Measurements from ENCODE around the gene GSE1.

The GSE1 gene

DNA sequence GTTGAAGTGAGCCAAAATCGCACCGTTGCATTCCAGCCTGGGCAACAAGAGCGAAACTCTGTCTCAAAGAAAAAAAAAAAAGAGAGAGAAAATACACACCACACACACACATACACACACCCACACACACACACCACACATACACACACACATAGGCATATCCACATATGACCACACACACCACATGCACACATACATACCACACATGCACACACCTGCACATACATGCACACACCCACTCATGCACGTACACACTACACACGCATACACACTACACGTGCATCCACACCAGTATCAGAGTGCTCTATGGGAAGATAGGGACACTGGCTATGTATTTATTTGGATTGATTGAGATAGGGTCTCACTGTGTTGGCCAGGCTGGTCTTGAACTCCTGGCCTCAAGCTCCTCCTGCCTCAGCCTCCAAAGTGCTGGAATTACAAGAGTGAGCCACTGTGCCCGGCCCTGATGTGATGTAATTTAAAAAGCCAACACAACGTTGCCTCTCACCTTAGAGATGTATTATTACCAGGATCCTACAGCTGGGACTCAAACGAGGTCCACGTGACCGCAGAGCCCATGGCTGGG, 93.4 kb downstream of the GSE1 start:
- DNase-seq (ENCODE audit: low read depth): no peak

DNA sequence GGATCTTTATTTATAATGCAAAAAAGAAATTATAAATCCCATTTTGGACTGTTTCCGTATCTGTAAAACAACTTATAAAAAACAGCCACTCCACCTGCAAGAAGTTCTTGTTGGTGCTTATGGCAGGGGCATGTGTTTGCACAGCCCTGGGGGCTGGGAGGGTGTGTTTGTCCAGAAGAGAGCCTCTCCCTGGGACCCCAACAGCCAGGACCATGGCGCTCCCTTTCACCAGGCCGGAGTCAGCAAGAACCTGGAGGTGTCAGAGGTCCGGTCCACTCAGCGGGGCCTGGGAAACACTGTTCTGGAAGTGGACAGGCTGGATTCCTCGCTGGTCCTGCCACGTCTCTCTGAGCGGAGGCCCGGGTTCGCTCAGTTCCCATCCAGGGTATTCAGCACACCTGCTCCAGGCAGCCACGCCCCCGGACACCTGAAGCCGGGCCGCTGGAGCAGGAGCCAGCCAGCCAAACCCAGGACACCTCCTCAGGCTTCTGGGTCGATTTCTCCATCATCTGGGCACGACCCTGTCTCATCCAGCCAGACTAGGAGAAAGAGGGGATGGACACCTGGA, 94.5 kb downstream of the GSE1 start:
- DNase-seq (ENCODE audit: low read depth): no peak

DNA sequence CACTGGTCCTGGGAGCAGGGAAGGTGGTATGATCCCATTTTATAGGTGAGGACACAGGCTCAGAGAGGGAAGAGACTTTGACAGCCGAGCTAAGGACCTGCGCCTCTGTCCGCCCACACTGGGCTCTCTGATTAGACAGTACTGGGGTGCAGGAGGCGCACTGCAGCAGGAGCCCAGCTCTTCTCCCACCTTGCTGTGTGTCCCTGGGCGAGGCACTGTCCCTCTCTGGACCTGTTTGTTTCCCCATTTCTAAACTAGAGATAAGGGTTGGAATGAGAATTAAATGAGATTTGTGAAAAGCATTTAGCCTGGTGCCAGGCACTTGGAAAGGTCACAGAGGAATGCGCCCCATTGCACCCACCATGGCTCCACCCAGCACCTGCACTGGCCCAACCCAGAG, 95.2 kb downstream of the GSE1 start:
- DNase-seq (ENCODE audit: low read depth): no peak

DNA sequence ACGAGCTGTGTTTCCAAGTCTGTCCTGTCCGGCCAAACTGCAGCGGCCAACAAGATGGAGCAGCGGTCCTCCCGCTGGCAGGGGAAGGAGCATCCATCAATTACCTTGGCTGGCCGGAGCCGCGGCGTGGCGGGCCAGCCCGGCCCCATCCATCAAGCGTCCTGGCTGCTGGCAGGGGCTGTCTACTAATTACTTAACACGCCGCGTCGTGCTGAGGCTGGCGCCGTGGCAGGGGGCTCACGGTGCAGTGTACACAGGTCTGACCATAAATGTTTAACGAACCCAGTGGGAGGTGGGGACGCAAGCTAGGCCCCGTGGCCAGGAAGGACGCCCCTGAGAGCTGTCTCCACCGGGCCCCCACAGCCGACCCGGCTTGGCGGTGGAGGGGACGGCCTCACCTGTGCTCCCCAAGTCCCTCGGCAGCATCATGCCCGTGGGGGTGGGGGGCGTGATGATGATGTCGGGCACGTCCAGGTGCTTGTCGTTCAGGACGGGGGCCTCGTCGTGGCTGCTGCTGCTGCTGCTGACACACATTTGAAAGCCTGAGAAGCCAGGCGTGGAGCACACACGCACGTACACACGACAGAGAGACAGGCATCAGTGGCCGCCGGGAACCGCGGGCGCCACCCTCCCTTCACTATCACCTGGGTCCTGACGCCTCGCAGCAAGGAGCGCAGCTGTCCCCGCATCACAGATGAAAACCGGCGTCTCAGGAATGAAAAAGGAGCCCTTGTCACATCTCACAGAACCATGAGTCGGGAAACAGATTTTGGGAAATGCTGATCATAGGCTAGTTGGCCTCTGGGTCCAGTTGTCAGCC, 96.9 kb downstream of the GSE1 start:
- DNase-seq (ENCODE audit: low read depth): no peak

DNA sequence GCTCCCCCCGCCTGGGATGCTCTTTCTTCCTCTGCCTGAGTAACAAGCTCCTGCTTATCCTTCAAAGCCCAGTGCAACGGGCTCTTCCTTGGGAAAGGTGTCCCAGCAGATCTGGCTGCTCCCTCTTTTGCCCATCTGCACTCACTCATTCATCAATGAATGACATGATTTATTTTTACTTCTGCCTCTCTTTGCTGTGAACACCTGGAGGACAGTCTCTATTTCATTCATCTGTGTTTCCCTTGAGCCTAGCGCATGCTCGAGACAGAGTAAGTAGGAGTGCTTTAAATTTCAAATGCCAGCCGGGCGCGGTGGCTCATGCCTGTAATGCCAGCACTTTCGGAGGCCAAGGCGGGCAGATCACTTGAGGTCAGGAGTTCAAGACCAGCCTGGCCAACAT, 97.6 kb downstream of the GSE1 start:
- DNase-seq (ENCODE audit: low read depth): no peak

DNA sequence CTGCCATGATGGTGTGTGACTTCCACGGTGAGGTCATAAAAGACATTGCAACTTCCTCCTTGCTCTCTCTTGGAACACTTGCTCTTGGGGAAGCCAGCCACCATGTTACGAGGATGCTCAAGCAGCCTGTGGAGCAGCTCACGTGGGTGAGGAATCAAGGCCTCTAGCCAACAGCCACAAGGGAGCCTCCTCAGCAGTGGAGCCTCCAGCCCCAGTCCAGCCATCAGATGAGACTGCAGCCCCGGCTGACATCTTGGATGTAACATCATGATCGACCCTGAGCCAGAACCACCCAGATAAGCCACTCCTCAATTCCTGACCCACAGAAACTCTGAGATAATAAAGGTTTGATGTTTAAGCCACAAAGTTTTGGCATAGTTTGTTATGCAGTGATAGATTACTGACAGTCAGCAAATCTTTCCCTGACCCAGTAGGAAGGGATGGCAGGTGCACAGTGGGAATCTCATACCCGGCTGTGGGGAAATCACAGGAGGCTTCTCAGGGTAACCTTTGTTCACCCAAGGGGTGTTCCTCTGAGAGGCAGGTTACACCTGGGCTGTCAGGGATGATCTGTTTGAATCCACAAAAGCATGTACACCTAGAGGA, 99.0 kb downstream of the GSE1 start:
- no peak for DNase-seq (ENCODE audit: low read depth)

DNA sequence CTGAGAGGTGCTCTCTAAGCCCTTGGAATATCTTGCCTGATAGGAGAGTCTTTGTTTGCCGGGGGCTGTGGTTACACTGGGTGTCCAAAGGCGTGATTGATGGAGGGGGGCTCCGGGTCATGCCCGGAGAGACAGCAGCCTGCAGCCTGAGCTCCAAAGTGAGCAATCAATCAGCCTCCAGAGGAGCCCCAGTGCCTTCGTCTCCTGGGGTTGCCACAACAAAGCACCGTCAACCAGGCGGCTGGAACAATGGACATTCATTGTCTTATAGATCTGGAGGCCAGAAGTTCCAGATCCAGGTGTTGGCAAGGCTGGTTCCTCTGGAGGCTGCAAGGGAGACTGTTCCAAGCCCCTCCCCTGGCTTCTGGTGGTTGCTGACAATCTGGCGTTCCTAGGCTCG, 99.7 kb downstream of the GSE1 start:
- no peak for DNase-seq (ENCODE audit: low read depth)

DNA sequence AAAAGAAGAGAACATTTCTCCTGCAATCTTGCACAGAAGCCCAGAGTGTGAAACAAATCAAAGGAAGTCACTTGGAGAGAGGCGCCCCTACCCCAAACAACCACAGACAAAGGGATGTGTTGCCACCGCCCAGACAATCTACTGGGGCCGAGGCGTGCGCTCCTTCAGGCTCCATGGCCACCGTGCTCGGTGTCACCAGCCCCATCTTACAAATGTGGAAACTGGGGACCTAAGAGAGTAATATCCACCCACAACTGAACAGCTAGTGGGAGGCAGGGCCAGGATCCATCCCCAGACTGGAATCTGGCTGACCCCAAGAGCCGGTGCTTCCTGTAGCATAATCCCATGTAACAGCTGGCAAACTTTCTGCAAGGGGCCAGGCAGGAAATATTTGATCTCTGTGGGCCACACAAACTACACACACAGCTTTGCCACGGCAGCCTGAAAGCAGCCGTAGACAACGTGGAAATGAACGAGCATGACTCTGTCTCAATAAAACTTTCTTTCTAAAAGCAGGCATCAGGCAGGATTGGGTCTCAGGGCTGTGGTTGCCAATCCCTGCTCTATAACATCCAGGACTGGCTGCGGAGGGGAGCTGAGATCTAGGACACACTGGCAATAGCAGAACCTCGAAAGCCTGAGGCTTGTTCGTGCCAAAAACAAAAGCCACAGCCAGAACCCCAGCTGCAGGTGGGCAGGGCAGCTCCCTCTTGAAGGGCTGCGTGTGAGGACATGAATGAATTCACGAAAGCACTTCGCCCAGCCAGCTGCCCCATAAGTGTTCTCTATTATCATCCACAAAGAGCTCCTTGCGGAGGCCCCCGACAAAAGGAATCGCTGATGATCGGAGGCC, 102.3 kb downstream of the GSE1 start:
- no peak for DNase-seq (ENCODE audit: low read depth)

DNA sequence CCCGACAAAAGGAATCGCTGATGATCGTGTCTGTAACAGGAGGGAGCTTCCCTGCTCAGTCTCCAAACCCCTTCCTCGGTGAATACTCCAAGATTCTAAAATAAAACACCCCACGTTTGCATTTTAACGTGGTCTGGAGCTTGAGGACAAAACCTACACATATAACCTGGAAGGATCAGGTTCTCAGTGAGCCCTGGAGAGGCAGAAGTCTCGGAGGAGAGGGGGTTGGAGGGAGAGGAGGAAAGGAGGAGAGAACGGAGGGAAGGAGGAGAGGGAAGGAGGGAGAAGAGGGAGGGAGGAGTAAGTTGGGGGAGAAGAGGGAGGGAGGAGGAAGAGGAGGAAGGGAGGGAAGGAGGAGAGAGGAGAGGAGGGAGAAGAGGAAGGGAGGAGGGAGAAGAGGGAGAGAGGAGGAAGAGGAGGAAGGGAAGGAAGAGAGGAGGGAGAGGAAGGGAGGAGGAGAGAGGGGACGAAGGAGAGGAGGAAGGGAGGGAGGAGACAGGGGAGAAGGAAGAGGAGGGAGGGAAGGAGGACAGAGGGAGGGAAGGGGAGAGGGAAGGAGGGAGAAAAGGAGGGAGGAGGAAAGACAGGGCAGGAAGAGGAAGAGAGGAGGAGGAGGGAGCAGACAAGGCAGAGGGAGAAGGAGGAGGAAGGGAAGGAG, 103.0 kb downstream of the GSE1 start:
- DNase-seq (ENCODE audit: low read depth): no peak

DNA sequence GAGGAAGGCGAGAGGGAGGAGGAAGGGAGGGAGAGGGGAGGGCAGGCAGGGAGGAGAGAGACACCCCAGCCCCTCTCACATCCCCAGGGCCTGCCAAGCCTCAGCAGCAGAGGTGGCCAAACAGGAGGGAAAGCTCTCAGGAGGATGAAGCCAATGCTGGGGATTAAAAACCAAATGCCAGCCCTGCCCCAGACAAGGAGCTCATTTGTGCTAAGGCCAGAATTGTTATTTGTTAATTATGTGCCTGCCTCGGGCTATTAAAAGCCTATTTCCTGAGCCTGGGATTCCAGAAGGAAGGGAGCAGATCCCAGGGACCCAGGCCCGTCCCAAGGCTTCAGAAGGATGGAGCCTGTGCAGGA, 103.5 kb downstream of the GSE1 start:
- no peak for DNase-seq (ENCODE audit: low read depth)

DNA sequence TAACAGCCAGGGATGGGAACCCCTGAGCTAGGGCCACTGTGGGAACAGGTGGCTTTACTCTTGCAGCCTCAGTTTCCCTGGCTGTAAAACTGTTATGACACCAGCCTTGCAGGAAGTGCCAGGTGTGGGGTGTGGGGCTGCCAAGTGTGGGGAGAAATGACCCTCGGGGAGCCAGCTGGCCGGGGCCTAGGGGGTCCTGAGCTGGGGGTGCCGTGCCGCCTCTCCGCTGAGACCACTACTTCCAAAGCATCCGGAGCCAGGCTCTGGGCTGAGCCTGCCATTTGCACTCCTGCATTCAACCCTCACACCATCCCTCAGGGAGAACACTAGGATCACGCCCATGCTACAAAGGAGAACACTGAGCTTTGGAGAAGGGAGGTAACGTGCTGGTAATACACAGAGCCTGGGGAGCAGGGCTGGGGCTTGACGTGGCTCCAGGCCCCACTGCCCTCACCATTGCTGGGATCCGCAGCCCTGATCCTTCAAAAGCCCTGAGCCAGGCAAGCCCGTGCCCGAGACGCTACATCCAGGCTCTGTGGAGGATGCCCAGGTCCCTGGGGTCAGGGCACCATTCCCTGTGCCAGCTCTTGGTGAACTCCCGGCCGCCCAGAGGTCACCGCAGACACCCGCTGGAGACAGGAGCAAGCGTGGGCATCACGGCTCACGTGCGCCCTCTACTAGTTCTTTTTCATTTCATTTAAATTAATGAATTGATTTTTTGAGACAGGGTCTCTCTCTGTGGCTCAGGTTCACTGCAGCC, 104.5 kb downstream of the GSE1 start:
- DNase-seq (ENCODE audit: low read depth): peak; percentile 40

DNA sequence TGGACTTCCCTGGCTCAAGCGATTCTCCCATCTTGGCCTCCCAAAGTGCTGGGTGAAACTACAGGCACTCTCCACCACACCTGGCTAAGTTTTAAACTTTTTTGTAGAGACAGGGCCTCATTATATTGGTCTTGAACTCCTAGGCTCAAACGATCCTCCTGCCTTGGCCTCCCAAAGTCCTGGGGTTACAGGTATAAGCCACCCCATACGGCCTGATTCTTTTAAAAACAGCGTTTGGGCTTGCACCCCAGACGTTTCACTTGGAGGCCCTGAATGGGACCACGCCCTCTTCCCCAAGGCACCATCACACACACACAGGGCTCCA, 105.0 kb downstream of the GSE1 start:
- no peak for DNase-seq (ENCODE audit: low read depth)

DNA sequence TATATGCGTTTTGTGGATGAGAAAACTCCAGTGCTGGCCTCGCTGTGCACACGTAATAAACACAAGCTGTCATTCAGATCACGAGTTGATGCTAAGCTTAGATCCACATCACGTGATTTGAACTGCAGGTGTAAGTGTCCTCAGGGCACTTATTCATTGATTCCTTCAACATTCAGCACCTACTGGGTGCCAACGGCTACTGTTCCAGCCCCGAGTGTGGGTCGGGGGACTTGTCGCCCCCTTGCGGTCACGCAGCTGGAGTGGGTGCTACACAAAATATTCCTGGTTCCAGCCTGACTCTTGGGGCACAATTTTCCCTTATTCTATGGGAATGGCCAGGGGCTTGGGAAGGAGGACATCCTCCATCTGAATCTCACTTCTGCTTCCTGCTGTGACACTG, 105.6 kb downstream of the GSE1 start:
- no peak for DNase-seq (ENCODE audit: low read depth)

DNA sequence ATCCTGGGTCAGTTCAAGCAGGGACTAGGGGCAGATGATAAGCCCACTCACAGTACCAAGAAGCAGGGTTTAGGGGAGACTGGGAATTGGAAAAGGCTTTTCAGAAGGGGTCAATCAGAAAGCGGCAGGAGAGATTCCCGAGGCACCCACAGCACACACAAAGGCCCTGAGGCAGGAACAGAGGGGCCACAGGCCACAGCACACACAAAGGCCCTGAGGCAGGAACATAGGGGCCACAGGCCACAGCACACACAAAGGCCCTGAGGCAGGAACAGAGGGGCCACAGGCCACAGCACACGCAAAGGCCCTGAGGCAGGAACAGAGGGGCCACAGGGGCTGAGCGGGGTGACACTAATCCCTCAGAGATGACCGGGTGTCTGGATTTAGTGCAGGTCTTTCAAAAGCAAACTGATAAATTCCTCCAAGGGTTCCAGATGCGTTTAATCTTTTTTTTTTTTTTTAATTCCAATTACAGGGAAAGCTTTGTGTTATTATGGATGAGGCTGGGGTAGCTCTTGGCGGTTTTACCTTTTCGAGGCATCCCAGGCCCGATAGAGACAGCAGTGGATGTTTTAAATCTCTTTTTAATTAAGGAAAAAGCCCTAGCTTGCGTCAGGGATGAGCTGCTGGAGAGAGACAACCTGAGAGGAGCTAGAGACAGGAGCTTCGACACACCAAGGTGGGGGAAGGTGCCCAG, 106.6 kb downstream of the GSE1 start:
- DNase-seq (ENCODE audit: low read depth): no peak

DNA sequence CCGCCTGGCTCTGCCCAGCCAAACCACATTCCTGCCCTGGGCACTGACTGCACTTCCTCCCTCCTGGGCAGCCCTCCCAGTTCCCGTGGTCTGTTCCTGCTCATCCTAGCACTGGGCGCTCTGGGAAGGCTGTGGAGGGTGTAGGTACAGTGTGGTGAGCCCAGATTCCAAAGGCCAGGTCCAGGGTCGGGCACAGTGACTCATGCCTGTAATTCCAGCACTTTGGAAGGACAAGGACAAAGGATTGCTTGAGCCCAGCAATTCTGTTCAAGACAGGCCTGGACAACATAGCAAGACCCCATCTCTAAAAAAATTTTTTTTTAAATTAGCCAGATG, 107.1 kb downstream of the GSE1 start:
- no peak for DNase-seq (ENCODE audit: low read depth)

DNA sequence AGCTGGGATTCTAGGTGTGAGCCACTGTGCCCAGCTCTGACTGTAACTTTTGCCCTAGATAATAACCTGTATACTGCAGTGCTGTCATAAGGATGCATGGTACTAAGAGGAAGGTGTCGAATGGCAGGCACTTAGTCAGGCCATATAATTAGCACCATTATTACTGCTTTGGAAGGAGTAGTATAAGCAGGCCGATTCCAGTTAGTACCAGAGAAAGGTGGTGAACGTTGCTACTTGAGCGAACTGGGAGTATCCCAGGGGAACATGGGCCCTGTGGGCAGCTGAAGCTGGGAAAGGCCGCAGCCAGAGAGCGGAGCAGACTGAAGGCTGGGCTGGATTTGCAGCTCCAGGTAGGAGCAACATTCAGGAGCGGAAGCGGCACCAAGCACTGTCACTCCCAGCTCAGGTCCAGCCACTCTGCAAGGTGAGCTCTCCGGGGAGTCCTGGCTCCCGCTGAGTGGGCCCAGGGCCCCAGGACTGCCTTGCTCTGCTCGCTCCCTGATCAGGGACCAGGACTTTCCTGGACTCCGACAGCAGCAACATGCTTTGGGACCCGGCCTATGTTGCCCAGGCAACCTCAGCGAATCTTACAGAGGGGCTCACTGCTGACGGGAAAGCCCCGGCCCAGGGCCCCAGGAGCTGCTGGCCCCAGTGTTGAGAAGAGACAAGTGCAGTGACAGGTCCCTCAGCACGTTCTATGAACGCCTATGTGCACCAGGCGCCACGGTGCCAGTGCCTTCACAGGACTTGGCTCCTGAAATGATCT, 109.2 kb downstream of the GSE1 start:
- no peak for DNase-seq (ENCODE audit: low read depth)

DNA sequence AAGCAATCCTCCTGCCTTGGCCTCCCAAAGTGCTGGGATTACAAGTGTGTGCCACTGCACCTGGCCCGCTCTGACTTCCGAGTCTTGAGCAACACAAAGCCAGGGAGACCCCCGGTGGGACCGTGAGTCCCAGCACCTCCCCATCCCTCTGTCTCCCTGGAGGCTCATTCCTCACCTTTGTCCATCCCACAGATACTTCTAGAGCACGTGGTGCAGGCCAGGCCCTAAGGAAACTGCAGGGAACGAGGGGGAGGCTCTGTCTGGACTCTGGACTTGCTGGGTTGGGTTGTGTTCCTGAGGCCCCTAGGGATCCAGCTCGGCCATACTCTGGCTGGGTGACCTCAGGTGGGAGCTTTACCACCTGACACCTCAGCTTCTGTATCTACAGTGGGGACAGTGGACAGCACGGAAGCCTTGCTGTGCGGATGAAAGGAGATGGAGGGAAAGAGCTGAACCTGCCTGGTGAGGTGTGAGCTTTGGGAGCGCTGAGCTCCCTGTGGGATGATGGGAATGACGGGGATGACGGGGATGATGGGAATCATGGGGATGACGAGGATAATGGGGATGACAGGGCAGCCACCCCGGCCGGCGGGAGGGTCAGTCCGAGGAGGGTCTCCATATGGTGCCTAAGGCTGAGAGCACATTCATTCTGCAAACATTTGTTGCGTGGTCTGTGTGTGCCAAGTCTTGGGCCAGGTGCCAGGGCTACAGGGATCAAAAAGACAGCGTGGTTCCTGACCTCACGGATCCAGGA, 111.2 kb downstream of the GSE1 start:
- DNase-seq (ENCODE audit: low read depth): no peak

DNA sequence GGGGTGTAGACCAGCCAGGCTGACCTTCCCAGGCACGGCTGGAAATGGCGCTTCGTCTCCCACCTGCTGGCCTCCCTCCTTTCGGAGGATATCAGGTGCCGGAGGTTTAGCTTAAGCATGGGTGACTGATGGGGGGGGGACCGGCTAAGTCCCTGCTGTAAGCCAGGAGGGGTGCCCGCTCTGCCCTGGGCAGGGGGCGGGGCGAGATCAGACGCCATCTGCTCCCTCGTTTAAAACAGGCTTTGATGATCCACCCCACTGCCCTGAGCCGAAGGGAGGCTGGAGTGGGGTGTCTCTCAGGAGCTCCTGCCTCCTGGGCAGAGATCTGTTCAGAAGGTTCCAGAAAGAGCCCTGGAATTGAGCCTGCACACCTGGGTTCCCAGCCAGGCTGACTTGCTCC, 111.8 kb downstream of the GSE1 start:
- no peak for DNase-seq (ENCODE audit: low read depth)

Measured in stimulated activated CD4-positive, alpha-beta T cell treated with anti-CD3 and anti-CD28 coated beads, Interleukin-2, amount 100 ng/mL, for 4 hours (primary cell).